GM18508 (cell line): ENCODE results near the gene CATSPERB.
"Not testable (repeated sequence)": the region's sequence is repeated elsewhere in the genome, so short reads cannot be mapped to it uniquely, and the experiment has no call there.

Source experiments
- ATAC-seq: cut with Tn5 transposase; IDR thresholded peaks from one replicate; pipeline ENCODE4 v1.9.1; 2021; ENCODE audit warnings: moderate number of reproducible peaks; ENCODE audit not compliant: insufficient read depth, unreplicated experiment

Gene CATSPERB

DNA sequence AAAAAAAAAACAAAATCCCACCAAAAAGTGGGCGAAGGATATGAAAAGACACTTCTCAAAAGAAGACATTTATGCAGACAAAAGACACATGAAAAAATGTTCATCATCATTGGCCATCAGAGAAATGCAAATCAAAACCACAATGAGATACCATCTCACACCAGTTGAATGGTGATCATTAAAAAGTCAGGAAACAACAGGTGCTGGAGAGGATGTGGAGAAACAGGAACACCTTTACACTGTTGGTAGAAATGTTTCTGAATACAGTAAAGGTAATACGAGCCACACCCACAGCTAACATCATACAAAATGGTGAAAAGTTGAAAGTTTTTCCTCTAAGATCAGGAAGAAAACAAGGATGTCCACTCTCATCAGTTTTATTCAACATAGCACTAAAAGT lies 8.0 kb upstream of the CATSPERB start:
- ATAC-seq: not testable (repeated sequence)

DNA sequence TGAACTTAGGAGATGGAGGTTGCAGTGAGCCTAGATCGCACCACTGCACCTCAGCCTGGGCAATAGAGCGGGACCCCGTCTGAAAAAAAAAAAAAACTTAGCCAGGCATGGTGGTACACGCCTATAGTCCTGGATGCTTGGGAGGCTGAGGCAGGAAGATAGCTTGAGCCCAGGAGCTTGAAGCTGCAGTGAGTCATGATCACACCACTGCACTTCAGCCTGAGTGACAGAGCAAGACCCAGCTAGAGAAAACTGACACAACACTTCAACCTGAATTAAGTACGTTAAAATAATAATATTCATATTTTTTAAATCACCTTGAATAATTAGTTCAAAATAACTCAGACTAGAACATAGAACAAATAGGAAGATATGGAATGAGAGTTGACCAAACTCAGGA lies 5.7 kb upstream of the CATSPERB start:
- ATAC-seq: no peak

DNA sequence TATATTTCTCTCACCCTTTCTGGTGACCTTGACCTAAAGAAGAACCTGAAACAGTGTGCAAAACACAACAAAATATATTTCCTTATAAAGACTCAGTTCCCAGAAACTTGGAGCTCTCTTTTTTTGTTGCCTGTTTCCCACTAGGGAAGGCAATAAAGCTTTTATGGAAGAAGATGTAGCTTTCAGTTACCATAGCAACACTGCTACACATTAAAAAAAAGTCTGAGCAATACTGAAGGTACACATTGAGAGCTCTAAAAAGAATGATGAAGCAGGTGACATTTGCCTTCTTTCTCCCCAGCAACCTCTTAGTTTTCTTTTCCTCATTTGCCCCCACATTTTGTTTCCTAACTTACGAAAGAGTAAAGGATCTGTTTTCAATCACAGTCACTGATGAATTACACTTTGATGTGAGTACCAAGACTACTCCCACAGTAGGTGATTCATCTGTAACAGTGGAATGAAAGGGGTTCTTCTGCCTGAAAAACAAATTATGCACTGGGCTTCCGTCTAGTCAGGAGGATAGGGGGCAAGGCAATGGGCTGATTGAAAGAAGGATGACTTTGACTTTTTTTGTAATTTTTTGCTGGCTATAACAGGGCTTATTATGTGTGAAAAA lies 1.1 kb upstream of the CATSPERB start:
- no peak for ATAC-seq

DNA sequence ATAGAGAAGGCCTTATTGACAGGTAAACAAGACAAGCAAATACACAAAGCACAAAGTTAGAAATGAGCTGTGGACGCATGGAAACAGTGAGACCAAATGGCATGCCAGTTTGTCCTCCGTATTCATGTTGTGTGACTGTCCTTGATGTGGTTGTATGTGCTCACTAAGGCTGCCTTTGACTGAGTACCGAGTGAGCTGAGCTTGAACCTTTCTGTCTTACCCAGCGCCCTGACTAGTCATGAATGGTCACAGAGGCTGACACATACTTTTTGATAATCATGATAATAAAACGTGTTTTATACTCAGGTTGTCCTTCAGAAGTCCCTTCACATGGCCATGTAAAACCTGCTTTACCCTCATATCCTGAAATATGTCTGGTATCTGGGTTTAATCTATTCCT lies 553 bp upstream of the CATSPERB start:
- no peak for ATAC-seq

DNA sequence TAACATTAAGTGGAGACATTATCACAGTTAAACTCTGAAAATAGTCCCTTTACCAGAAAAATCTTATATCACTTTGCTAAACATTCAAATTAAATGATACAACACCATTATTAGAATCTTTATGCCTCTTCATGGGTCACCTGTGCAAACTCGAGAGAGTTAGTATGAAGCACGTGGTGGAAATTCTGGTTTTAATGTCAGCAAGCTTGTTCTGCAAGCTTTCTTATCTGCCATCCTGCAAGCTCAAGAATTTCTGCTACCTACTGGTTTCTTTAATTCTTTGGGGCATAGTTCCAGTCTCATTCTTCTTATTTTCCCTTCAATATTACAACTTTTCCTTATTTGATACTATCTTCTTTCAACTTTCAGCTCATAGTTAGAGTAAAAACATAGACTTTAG lies 868 bp downstream of the CATSPERB start:
- ATAC-seq: no peak

DNA sequence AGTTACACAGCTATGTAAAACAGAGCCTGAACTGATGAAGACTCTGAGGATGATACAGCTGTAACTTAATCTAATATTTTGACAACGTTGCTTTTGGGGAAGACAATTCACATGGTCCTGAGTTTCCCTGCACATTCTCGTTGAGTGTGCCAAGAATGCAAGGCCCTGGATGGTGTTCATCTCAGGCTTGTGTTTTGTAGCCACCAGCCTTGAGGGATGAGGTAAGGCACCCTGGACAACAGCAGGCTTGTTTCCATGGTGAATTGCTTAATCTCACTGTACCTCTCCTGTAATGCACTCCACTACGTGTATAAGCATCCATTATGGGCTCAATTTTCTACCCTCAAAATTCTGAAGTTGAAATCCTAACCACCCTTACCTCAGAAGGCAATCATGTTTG lies 2.1 kb downstream of the CATSPERB start:
- ATAC-seq: no peak

DNA sequence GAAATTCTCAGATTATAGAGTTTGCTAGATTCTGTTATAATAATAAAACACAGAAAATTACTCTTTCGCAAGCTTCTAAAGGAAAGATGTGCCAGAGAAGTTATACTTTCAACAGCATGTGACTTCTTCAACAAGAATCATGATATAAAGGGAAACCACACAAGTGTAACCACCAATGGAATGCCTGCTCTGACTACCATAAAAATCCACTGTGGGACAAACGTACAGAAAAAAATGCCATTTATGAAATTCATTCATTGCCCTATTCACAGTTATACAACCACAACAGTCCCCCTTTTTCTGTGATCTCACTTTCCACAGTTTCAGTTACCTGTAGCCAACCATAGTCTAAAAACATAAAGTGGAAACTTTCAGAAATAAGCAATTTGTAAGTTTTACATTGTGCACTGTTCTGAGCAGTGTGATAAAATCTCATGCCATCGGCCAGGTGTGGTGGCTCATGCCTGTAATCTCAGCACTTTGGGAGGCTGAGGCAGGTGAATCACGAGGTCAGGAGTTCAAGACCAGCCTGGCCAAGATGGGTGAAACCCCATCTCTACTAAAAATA lies 3.2 kb downstream of the CATSPERB start:
- ATAC-seq: no peak

DNA sequence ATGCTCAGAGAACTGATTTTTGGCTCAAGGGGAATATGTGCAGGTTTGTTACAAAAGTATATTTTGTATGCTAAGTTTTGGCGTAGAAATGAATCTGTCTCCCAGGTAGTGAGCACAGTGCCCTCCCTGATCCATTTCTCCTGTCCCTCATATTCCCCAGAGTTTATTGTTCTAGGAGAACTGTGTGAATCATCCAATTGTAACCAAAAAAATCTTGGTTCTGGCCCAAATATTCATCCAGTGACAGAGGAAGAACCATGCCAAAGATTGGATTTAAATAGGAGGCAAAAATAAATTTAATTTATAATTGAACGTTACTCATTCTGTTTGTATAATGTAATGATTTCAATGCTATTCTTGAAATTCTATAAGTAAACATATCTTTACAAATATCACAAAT lies 4.8 kb downstream of the CATSPERB start:
- no peak for ATAC-seq

DNA sequence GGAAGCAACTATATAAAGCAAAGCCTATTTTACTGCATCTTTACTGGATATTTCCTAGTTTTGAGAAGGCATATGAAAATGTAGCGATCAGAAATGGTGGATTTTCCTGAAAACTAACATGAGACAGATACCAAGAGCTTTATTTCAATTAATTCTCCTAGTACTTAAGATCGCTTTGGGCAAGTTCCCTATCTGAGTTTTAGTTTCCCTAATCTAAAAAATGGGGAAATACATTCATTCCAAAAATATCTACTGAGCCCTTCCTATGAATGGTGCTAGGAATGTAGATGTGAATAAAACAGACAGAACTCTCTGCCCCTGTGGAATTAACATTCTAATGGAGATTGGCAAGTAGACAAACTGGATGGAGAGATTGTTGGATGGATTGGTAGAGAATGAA lies 8.4 kb downstream of the CATSPERB start:
- no peak for ATAC-seq

DNA sequence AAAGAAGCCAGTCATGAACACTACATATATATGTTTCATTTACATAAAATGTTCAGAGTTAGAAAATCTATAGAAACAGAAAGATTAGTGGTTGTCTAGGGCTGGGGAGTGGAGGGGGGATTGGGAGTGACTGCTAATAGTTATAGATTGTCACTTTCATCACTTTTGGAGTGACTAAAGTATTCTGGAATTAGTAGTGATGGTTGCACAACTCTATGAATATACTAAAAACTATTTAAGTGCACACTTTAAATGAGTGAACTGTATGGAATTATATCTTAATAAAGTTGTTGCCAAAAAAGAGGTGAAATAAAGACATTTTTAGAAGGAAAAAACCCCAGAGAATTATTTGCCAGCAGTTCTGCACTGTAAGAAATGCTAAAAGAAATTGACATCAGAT lies 9.5 kb downstream of the CATSPERB start:
- no peak for ATAC-seq

DNA sequence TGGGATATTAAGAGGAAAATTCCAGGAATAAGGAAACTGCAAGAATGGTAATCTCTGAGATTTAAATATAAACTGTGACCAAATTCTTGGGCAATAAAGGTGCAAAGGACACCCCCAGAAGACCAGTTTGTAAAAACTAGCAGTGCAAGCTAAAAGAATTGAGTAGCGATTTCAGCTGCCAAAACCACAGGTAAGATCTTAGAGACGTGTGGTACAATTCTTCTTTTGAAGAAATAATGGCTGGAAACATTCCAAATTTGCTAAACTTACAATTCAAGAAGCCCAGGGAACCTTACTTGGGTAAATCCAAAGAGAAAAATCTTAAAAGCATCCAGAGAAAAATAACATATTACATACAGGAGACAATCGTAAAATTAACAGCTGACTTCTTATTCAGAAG lies 12.0 kb downstream of the CATSPERB start:
- no peak for ATAC-seq

DNA sequence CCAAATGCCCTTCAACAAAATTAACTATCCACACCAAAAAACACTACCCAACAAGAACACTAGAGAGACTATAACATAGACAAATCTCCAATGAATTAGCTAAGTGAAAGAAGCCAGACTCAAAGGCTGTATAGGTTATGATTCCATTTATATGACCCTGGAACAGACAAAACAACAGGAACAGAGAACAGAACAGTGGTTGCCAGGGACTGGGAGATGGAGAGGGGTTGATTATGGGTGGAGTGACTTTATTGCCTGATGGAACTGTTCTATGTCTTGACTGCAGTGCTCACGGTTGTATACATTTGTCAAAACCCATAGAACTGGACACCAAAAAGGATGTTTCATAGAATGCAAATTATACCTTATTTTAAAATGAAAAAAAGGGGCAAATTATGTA lies 14.9 kb downstream of the CATSPERB start:
- ATAC-seq: no peak

DNA sequence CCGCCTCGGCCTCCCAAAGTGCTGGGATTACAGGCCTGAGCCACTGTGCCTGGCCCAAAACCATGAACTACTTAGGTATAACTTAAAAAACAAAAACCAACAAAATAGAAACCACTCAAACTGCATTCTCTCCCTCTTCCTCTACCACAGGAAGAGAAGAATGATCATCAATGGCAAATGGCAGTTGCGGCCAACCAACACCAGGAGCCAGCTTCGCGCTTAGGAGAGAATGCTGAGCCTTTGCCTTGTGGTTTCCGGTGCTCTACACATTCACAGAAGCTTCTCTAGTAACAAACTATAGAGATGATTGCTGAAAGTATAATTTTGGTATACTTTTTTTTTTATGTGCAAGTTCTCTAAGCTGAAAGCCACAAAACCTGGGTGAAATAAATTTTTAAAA lies 17.1 kb downstream of the CATSPERB start:
- ATAC-seq: no peak

DNA sequence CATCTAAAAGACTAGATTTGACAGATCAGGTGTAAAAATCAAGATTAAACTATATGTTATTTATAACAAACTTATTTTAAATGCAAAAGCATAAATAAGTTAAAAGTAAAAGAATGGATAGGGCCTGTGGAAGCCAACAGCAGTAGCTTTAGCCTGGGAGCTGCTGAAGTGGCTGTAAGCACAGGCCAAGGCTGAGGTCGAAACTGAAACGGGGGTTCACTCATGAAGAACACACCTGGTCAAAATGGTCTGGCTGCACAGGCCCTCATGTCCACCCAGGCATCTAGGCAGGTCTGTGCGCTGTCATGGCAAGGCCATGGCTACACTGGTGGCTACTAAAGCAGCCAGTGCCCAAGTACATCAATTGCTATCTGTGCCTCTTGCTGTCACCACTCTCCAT lies 23.1 kb downstream of the CATSPERB start:
- ATAC-seq: no peak

DNA sequence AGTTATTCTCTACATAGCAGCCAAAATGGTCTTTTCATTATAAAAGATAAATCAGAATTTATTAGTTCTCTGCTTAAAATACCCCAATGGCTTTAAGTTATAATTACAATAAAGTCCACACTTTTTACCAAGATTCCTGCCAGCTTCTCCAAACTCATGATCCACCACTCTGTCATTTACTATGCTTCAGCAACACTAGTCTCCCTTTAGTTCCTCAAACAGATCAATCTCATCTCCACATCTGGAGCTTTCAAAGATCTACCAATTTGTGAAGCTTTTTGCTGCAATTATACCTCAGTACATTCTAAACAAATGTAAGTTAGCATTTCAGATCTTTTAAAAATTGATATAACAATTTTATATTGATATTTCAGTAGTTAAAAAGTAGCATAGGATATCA lies 24.9 kb downstream of the CATSPERB start:
- no peak for ATAC-seq

DNA sequence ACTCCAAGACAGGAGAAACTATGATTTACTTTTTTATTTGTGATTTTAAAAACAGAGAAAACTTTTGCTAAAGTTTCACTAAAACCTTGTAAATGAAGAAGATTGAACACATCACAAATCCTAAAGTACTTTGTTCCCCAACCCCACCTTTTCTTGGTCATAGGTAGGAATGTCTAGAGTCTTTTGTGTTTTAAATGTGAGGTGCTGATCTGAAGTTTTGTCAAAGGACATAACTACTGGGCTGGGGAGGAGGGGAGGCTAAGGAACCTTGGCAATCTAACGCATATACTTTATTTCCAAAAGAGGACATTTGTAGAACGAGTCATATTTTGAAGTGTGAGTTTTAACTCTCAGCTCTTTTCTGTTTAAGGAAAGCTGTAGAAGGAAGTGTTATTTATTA lies 37.2 kb downstream of the CATSPERB start:
- ATAC-seq: no peak

DNA sequence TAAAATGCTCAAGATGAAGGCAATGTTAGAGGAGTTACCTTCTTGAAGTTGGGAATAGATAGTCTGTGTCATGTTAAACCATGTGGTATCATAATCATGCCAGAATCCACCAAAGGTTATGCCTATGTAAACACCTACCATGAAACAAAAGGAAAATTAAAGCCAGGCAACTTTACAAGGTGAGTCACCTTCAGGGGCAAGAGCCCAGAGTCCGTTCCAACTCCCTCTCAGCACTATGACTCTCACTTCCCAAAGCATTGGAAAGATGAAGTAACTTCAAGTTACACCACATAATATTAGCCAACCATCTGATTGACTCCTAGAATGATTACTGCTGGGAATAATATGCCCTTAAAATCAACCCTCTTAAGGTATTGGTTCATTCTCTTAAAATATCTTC lies 38.5 kb downstream of the CATSPERB start:
- ATAC-seq: no peak

DNA sequence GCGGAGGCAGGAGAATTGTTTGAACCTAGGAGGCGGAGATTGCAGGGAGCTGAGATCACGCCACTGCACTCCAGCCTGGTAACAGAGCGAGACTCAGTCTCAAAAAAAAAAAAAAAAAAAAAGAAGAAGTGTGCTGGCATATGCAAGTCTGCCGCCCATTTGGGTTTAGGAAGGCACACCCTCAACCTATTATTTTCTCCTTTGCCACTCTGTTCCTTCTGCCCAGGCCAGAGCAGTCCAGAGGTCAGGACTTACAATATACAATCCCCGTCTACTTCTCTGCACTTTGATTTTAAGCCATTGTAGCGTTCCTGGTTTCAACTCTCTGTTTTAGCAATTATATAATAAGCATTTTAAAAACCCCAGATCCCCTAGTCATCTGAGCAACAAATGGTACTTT lies 39.8 kb downstream of the CATSPERB start:
- ATAC-seq: no peak

DNA sequence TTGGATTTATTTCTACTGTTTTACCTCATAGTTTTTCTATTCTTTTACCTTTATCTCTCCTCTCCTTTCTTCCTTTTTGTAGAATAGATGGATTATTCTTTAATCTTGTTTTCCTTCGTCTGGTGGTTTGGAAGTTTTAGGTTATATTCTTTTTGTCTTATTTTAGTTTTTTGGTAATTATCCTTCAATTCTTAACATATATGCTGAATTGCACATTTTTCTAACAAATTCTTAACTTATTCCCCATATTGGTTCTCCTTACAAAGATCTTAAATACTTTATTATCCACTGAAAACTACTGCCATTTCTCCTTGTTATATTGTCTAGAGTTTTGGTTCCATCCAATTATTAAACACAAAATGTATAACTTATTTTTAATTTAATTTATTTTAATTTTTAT lies 42.3 kb downstream of the CATSPERB start:
- no peak for ATAC-seq

DNA sequence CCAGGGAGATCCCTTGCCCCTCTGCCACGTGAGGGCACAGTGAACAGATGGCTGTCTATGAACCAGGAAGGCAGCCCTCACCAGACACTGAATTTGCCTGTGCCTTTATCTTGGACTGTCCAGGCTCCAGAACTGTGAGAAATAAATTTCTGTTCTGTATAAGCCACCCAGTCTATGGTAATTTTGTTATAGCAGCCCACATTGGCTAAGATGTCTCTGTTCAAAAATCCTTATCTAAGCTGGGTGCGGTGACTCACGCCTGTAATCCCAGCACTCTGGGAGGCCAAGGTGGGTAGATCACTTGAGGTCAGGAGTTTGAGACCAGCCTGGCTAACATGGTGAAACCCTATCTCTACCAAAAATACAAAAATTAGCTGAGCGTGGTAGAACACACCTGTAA lies 44.5 kb downstream of the CATSPERB start:
- not testable (repeated sequence) for ATAC-seq

DNA sequence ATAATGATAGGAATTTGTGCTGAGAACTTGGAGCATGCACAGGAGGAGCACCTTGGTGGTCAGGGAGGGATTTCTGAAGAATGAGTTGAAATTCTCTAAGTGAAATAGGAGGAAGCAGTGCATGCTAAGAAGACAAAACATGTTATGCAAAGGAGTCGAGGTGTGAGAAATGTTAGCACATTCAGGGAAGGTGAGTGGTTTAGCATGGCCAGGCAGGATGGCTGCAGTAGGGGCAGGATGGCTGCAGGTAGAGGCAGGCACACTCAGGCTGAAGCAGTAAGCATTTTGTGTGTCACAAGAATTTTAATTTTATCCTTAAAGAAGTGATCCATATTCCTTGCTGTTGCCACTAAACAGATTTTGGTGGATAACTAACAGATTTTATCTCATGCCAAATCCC lies 46.3 kb downstream of the CATSPERB start:
- ATAC-seq: no peak

DNA sequence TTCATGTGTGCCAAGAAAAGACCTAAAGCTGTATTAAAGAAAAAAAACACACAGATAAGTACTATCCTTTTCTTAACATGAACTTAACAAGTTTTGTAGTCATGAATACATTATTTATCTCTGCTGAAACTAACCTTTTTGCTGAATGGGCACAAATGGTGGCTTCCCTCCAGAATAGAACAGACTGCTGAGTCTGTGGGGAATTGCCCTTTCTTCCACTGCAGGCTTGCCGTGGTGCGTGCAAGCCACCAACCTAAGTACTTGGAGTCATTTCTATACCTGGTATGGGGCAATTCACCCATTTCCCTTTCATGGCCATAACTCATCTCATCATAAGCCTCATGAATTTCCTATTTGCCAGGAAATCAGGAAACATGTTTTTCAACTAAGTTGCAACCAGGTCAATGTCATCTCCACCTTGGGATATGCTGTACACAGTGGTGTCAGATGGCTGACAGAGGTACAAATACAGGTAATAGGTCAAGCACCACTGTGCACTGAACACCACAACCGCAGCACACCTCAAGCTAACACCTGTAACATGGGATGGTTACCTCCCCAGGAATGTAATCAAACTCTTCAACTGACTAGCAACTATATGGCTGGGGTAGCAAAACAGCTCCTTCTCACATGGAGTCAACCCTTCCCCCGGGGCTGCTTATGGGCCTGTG lies 49.9 kb downstream of the CATSPERB start:
- ATAC-seq: no peak
